ENCODE results near the gene RMND5A.

GRCh38 chr2:86746939-86747338 is 26.8 kb downstream of the RMND5A start:
- no peak for TF ChIP-seq EZH2phosphoT487 (conservative IDR thresholded peaks at IDR 0.05; ENCODE audit: low read length)
- no peak for TF ChIP-seq CTCF (IDR thresholded peaks at IDR 0.05; ENCODE audit: insufficient read depth, low read length, poor library complexity, severe bottlenecking)

Data from SU-DHL-6 (cell line).